Measurements from ENCODE around the gene ARRDC2.

Gene ARRDC2

DNA sequence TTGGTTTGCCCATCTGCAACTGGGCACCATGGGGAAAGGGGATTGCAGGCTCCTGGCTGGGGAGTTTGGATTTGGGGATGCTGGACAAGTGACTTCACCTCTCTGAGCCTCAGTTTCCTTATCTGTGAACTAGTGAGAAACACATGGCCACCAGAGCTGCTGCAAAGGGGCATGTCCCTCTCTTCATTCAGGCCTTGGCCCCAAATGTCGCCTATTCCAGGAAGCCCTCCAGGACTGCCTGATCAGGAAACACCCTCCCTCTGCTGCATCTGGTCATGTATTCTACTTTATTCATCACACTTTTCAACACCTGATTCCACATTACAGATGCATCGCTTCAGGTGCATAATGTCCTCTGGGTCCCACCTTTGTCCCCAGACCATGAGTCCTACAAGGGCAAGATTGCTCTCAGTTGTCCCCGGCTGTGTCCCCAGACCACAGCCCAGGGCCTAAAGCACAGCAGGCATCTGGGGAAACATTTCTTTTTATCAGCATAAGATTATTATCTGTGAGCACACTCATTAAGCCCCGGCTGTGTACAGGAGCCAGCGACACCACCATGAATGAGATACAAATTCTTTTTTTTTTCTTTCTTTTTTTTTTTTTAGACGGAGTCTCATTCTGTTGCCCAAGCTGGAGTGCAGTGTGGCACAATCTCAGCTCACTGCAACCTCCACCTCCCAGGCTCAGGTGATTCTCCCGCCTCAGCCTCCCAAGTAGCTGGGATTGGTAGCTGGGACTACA is 37.5 kb downstream of the ARRDC2 start:
- H2AFZ ChIP-seq (ENCODE audit: low read depth, low read length, severe bottlenecking), result no peak overlapping the region
- TF ChIP-seq EZH2phosphoT487 (conservative IDR thresholded peaks at IDR 0.05; ENCODE audit: low read length), result no peak
- TF ChIP-seq, protein P1, sequence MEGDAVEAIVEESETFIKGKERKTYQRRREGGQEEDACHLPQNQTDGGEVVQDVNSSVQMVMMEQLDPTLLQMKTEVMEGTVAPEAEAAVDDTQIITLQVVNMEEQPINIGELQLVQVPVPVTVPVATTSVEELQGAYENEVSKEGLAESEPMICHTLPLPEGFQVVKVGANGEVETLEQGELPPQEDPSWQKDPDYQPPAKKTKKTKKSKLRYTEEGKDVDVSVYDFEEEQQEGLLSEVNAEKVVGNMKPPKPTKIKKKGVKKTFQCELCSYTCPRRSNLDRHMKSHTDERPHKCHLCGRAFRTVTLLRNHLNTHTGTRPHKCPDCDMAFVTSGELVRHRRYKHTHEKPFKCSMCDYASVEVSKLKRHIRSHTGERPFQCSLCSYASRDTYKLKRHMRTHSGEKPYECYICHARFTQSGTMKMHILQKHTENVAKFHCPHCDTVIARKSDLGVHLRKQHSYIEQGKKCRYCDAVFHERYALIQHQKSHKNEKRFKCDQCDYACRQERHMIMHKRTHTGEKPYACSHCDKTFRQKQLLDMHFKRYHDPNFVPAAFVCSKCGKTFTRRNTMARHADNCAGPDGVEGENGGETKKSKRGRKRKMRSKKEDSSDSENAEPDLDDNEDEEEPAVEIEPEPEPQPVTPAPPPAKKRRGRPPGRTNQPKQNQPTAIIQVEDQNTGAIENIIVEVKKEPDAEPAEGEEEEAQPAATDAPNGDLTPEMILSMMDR (IDR thresholded peaks at IDR 0.05; ENCODE audit: insufficient read depth, low read length, poor library complexity, severe bottlenecking), result no peak
- H3K9me3 ChIP-seq (ENCODE audit: insufficient read depth, low read length), result no peaks in the 10 kb centered on the region
- peak overlapping the region; percentile 68 for H3K27ac ChIP-seq (ENCODE audit: low read depth, low read length)
- no peaks in the 10 kb centered on the region for H4K20me1 ChIP-seq (ENCODE audit: low read depth, low read length)
- peak overlapping the region; percentile 33; the same call in 1 of the 2 replicates for H3K9ac ChIP-seq (ENCODE audit: low read length)
- H3K4me2 ChIP-seq (ENCODE audit: low read depth, low read length, poor library complexity, severe bottlenecking), result peak overlapping the region; percentile 62
- no peaks in the 10 kb centered on the region for H3F3A ChIP-seq (ENCODE audit: insufficient read depth)
- H3K4me3 ChIP-seq (ENCODE audit: insufficient read depth, low read length, poor library complexity, severe bottlenecking), result no peak overlapping the region
- no peaks in the 10 kb centered on the region for H3K9me2 ChIP-seq (replicated peaks; ENCODE audit: insufficient read depth, low read length)
- H3K27me3 ChIP-seq (ENCODE audit: low read length), result no peaks in the 10 kb centered on the region
- no peaks in the 10 kb centered on the region for H3K36me3 ChIP-seq (ENCODE audit: low read length)
- no peaks in the 10 kb centered on the region for H3K79me2 ChIP-seq (ENCODE audit: insufficient read depth, low read length)

DNA sequence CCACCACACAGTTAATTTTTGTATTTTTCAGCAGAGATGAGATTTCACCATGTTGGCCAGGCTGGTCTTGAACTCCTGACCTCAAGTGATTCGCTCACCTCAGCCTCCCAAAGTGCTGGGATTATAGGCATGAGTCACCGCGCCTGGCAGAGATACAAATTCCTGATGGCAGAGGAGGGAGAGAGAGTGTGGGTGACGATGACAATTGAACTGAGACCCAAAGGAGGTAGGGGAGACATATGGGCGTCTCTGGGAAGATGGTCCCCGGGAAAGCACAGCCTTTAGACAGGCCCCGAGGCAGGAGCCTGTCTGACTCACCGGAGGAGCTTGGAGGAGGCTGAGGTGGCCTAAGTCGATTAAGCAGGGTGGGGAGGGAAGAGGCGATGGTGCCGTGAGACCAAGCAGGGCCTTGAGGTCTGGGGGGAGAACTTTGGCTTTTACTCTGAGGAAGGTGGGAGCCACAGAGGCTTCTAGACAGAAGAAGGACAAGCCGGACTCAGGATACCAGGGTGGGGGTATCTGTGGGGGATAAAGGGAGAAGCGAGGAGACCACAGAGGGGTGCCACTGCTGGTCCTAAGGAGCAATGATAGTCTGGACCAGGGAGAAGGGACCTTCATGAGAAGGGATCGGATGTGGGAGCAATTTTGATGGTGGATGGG is 38.2 kb downstream of the ARRDC2 start:
- Histone ChIP-seq H3F3A (ENCODE audit: insufficient read depth) (no peaks in the 10 kb centered on the region), H3K4me3 (ENCODE audit: insufficient read depth, low read length, poor library complexity, severe bottlenecking) (no peak overlapping the region), H3K36me3 (ENCODE audit: low read length) (no peaks in the 10 kb centered on the region), H3K79me2 (ENCODE audit: insufficient read depth, low read length) (no peaks in the 10 kb centered on the region), H3K27ac (ENCODE audit: low read depth, low read length) (no peak overlapping the region), H3K9me2 (replicated peaks; ENCODE audit: insufficient read depth, low read length) (no peaks in the 10 kb centered on the region), H3K9me3 (ENCODE audit: insufficient read depth, low read length) (no peaks in the 10 kb centered on the region), H3K27me3 (ENCODE audit: low read length) (no peaks in the 10 kb centered on the region), H2AFZ (ENCODE audit: low read depth, low read length, severe bottlenecking) (no peak overlapping the region), H3K4me2 (ENCODE audit: low read depth, low read length, poor library complexity, severe bottlenecking) (no peak overlapping the region), H3K9ac (ENCODE audit: low read length) (no peak overlapping the region), H4K20me1 (ENCODE audit: low read depth, low read length) (no peaks in the 10 kb centered on the region)
- TF ChIP-seq EZH2phosphoT487 (conservative IDR thresholded peaks at IDR 0.05; ENCODE audit: low read length), result no peak
- TF ChIP-seq, protein P1 (IDR thresholded peaks at IDR 0.05; ENCODE audit: insufficient read depth, low read length, poor library complexity, severe bottlenecking), result no peak

- H3K27me3 ChIP-seq (ENCODE audit: low read length), result no peaks in the 10 kb centered on the region
- TF ChIP-seq, protein P1 (IDR thresholded peaks at IDR 0.05; ENCODE audit: insufficient read depth, low read length, poor library complexity, severe bottlenecking), result no peak
- TF ChIP-seq EZH2phosphoT487 (conservative IDR thresholded peaks at IDR 0.05; ENCODE audit: low read length), result no peak
Measured at GRCh38 chr19:18049385-18049784, 41.4 kb downstream of the ARRDC2 start.

More at GRCh38 chr19:18049385-18049784, 41.4 kb downstream of the ARRDC2 start:
- no peaks in the 10 kb centered on the region for H3K9me2 ChIP-seq (replicated peaks; ENCODE audit: insufficient read depth, low read length)
- no peaks in the 10 kb centered on the region for H3K79me2 ChIP-seq (ENCODE audit: insufficient read depth, low read length)
- H3K9me3 ChIP-seq (ENCODE audit: insufficient read depth, low read length), result no peaks in the 10 kb centered on the region
- H3K4me3 ChIP-seq (ENCODE audit: insufficient read depth, low read length, poor library complexity, severe bottlenecking), result no peak overlapping the region
- no peaks in the 10 kb centered on the region for H3F3A ChIP-seq (ENCODE audit: insufficient read depth)
- H3K4me2 ChIP-seq (ENCODE audit: low read depth, low read length, poor library complexity, severe bottlenecking), result no peak overlapping the region
- H4K20me1 ChIP-seq (ENCODE audit: low read depth, low read length), result no peaks in the 10 kb centered on the region
- H2AFZ ChIP-seq (ENCODE audit: low read depth, low read length, severe bottlenecking), result no peak overlapping the region
- H3K27ac ChIP-seq (ENCODE audit: low read depth, low read length), result no peak overlapping the region
- H3K36me3 ChIP-seq (ENCODE audit: low read length), result no peaks in the 10 kb centered on the region
- no peak overlapping the region for H3K9ac ChIP-seq (ENCODE audit: low read length)

All from SU-DHL-6 (cell line).